ENCODE results near the gene TTLL12.

Gene TTLL12

DNA sequence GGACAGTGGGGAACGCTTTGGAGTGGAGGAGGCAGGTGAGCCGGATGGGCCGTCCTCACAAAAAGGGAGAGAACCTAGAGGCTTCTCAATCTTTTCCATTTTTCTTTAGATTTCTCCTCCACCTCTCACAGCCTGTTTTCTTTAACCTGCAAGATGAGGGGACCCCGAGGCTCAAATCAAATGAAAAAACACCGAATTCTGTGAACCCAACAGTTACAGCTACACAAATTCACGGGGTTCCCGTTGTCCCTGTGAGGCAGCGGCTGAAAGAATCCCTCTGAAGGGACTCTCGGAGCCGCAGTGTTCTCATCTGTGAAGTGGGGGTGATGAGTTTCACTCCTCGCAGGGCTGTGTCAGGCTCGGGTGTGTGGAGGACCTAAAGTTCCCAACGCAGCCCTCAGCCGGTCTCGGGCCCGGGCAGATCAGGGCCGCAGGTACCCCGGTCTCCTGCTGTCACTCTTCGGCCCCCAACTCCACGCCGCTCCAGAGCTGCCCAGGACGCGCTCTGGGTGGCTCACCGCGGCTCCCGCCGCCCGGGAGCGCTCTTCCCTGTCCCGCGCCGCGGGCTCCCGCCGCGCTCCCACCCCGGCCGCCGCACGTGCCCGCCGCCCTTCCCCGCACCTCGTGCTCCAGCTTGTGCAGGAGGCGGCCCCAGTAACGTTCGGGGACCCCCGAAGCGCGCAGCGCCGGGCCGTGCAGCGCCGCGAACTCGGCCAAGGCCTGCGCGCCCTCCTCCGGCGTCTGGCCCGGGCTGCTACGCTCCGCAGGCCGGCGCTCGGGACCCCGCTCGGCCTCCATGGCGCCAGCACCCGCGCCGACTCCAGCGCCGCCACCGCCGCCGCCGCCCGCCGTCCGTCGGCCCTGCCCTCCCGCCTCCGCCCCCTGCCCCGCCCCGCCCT lies at the start of gene TTLL12:
TTLL12 (minus strand) TSS at position 863 of the 899 bp plus-strand sequence; CDS start at position 798, 65 bp downstream.
- peak; percentile 16 for DNase-seq (ENCODE audit: low spot score)

DNA sequence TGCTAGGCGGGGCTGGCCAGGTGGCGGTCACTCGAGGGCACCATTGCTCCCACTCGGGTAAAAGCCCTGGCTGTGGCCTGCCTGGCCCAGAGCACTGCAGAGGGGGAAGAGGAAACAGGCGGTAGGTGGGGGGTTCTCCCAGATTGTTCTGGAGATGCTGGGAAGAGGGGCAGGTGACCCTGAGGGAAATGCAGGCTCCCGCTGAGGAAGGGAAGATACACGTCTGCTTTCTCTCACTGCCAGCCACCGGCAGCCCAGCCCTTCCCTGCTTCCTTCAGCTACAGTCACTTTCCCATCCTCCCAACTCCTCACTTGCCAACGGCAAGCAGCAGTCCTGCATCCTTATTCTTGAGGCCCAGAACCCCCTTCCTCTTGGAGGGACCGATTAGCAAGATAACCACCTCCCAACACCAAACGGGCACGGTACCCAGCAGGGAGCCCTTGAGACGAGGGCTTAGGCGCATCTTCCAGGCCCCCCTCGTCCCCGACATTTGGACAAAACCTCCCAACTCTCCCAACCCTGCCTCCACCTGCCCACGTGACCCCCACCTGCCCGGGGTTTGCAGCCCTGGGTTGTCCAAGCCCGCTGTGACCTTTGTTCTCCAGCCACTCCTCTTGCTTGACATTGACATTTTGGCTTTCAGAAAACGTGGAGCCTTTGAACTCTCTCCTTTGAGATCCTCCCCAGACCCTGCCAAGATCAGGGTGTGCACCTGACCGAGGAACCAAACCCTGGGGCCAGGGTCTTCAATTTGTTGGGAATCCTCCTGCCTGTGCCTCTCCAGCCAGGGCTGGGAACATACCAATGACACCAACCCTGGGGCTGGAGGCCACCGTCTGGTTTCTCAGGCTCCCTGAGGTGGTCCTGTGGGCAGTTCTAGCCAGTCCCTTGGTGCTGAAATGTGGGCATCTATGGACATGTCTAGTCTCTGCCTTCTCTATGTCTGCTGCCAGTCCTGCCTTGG lies 48.8 kb upstream of the TTLL12 start:
- DNase-seq (ENCODE audit: low spot score) = no peak

DNA sequence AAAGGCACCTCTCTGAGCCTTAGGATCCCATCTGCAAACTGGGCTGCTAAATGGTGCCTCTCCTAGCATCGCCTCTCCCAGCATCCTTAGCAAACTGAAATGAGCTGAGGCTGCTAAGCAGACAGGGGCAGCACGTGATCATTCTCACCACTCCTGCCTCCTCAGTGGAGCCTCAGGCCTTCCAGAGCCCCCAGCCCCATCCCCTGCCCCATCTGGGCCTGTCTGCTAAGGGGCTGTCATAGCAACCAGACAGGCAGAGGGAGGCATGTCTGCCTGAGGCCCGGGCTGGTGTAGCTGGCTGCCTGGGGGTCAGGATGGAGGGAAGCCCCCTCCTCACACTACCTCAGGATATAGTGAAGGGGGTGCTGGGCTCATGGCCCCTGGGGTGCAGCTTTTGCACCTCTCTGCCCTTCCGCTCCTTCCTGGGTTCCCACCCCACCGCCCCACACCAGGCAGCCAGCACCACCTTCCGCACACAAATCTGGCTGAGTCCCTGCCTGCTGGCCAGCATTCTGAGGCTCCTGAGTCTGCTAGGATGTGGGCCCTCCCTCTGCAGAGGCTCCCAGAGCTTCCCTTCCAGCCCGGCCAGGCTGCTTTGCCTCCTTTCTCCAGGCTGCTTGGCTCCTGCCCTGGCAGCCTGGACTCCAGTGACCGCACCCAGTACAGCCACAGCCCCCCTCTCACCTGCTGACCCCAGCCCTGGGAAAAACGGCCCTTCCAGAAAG lies 47.5 kb upstream of the TTLL12 start:
- DNase-seq (ENCODE audit: low spot score) = no peak

DNA sequence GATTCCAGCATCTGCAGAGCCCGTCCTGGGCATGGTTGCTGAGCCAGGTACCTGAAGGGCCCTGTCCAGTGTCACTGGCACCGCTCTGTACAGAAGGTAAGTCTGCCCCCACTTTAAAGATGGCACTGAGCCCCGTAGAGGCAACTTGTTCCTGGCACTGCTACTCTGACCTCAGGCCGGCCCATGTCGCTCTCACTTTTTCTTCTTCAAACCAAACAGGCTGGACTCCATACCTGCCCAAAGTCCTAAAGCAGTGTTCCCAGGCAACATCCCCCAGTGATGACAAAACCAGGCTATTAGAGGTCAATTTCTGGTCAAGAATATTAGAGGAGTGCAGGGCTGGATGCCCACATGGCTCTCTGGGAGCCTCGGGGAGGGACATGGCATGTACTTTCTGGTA lies 46.6 kb upstream of the TTLL12 start:
- no peak for DNase-seq (ENCODE audit: low spot score)

DNA sequence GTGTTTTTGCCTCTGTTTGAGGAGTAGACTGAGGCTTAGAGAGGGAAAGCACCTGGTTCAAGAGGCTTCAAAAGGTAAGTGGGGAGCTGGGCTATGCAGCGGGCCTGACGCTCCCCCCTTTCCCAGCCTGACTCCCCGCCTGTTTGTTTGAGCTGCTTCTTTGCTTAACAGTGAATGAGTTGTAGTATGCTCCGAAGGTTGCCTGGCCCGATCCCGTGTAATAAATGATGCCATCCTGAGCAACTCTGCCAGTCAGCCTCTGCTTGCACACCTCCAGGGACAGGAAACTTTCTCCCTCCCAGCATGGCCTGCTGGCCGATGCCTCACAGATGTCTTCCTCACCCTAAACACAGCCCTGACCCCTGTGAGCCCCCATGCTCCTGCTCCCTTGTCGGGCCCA lies 45.5 kb upstream of the TTLL12 start:
- no peak for DNase-seq (ENCODE audit: low spot score)

DNA sequence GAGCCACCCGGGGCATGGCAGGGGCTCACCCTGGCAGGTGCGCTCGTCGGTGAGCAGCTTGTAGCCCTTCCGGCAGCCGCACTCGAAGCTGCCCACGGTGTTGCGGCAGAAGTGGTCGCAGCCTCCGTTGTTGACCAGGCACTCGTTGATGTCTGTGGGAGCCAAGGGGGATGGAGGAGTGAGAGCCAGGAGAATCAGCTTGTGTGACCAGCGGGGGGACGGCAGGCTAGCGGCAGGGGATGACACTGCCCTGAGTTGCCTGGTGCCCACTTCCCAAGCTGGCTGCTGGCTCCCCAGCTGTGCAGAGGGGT lies 44.7 kb upstream of the TTLL12 start:
- no peak for DNase-seq (ENCODE audit: low spot score)

DNA sequence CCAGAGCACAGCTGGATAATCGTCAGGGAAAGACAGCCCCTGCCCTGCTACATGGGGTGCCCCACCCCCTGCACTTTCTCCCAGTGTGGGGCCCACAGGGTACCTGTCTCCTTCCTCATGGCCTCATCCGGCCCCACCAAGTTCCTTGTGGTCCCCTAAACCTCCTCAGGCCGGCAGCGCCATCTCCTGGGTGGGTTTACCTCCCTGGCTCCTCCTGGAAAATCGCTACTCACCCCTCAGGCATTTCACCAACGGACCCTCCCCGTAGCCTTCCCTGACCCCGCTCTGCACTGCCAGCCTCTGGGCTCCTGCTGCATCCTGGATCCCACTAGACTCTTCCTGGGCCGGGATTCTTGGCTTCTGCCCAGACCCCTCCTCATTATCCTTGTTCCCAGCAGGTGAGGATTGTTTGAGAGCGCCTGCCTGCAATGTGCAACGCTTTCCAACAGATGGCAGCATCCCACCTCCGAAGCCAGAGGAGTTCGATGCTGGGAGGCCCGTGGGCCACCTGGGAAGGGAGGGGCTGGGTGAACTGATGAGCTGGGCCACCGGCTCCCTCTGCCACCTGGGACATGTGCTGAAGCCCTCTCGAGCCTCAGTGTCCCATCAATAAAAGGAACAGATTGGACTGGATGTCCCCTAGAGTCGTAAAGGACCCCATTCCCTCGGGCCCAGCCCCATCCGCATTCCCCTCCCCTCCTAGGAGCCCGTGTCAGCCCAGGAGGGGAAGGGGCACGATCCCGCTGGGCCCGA lies 44.2 kb upstream of the TTLL12 start:
- peak; percentile 14 for DNase-seq (ENCODE audit: low spot score)

DNA sequence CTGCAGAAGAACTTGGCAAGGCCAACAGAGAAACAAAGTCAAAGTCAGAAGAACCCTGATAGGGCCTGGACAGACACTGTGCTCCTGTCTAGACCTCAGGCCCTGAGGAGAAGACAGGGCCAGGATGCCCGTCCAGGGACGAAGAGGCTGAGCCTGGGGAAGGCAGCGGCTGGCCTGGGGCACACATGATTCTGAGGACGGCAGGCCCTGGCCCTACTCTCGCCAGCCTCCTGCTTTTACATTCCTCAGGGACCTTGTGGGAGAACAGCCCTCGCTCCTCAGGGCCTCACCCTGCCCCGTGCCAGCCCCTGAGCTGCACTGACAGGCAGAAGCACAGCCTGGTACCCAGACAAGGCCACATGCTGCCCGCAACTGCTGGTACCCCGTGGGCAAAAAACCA lies 43.6 kb upstream of the TTLL12 start:
- DNase-seq (ENCODE audit: low spot score) = no peak

DNA sequence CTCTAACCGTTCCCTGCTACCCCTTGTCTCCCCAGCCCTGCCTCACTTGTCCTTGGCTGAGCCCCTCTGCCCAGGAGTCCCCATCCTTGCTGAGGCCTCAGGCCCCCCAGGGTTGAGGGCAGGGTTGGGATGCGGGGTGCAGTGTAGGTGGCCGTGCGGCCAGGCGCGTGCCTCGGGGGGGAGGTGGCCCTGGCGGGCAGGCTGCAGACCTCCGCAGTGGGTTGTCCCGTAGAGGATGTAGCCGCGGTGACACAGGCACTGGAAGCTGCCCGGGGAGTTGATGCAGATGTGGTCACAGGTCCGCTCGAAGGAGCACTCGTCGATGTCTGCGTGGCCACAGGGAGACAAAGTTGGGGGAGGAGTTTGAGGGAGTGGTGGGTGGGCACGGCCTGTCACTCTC lies 41.9 kb upstream of the TTLL12 start:
- DNase-seq (ENCODE audit: low spot score) = no peak

DNA sequence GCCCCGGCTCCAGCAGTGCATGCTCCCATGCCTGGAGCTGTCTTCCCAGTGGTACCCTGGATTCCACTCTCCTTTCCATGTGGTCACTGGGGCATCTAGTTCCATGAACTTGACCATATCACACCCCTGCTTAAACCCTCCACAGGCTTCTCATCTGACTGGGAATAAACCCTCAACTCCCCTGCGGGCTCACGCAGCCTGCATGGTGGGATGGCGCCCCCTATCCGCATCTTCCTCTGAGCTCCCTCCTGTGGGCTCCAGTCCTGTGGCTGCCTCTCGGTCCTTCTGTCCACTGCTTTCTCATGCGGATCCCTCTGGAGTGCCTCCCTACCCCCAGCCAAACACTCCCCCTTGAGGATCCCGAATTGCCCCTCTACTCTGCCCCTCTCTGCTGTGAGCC lies 41.4 kb upstream of the TTLL12 start:
- no peak for DNase-seq (ENCODE audit: low spot score)

DNA sequence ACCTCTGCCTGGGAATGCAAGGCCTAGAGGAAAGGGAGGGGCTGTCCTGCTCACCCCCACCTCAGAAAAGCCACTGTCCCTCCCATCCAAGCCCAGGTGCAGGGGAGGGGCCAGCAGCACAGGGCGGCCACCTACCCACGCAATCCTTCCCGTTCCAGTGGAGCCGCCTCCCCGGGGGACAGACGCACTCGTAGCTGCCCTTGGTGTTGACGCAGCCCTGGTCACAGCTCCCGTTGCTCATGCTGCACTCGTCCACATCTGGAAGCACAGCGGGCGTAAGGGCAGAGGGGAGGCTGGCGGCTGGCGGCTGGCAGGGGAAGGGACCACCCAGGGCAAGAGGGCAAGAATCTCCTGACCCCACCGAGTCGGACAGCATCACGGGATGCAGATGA lies 40.3 kb upstream of the TTLL12 start:
- DNase-seq (ENCODE audit: low spot score) = no peak

DNA sequence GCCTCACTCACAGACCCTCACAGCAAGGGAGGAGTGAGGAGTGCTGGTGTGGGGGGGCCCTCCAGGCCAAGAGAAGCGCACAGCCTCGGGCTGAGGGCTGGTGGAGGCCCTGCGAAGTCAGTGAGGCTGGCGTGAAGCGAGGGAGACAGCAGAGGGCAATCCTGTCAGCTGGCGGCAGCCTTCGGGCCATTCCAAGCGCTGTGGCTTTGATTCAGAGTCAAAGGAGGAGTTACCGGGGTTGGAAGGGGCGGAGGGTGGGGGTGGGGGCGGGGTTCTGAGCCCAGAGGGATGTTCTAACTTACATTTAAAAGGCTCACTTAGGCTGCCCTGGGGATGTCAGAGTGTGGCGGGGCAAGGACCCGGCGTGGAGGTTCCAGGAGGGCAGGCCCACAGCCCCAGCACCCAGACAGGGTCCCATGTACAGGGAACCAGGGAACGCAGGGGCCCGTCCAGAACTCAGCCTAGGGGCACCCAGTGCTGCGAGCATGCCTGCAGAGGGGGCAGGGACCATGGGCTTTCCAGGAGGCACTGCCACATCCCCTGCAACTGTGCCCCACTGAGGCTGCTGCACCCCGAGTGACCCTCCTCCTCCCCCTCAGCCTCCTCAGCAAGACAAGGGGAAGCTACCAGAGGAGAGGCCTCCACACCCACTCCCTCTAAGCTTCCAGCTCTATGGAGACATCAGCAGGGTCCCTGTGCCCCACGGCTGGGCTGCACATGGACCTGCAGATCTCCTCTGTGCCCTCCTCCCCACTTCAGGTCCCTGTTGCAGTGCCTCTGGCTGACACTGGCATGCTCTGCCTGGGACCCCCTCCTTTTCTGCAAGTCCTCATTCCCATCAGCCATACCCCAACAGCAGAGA lies 39.7 kb upstream of the TTLL12 start:
- DNase-seq (ENCODE audit: low spot score) = no peak

DNA sequence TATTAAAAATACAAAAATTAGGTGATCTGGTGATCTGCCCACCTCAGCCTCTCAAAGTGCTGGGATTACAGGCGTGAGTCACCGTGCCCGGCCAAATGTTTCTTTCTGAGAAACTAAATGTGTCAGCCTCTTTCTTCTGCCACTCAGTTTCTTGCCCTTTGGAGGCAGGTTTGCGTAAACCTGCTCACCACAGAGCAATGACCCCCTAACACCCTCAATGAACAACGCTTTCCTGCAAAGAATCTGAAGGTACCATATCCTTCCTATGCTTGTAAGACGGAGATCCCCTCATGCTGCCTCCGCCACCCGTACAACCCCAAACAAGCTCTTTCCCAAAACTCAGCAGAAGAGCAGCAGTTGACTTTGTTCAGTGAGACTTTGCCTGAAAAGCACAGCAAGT lies 38.7 kb upstream of the TTLL12 start:
- DNase-seq (ENCODE audit: low spot score) = no peak

DNA sequence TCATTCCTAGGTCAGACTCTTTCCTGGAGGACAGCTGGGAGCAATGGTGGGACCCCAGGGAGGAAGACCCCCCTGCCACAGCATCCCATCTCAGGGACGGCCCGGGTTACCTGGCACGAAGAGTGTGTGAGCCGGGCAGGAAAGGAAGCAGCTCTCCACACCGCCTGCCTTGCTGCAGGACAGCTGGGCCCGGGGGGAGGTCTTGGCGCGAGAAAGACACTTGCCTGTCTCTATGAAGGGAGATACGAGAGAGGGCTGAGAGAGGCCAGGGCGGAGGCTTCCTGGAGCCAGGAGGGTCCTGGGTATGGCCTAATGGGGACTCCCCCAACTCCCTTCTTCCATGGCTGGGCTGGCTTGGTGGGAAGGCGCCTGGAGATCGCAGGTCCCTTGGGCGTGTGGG lies 36.1 kb upstream of the TTLL12 start:
- no peak for DNase-seq (ENCODE audit: low spot score)

DNA sequence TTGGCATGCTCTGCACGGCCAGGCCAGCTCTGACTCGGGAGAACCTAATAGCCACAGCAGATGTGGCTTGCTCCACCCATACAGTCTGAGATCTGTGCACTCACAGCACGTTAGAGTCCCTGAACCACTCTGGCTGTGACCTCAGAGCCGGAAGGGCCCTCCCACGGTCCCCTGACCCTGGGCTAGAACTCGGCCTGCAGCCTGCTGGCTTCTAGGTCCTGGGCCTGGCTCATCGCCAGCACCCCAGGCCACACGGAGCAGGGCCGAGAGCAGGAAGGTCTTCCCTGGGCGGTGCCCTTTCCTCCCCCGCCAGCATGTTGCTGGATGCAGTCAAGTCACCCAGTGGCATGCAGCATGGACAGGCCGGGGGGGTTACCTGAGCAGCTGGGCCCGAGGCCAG lies 35.3 kb upstream of the TTLL12 start:
- no peak for DNase-seq (ENCODE audit: low spot score)

DNA sequence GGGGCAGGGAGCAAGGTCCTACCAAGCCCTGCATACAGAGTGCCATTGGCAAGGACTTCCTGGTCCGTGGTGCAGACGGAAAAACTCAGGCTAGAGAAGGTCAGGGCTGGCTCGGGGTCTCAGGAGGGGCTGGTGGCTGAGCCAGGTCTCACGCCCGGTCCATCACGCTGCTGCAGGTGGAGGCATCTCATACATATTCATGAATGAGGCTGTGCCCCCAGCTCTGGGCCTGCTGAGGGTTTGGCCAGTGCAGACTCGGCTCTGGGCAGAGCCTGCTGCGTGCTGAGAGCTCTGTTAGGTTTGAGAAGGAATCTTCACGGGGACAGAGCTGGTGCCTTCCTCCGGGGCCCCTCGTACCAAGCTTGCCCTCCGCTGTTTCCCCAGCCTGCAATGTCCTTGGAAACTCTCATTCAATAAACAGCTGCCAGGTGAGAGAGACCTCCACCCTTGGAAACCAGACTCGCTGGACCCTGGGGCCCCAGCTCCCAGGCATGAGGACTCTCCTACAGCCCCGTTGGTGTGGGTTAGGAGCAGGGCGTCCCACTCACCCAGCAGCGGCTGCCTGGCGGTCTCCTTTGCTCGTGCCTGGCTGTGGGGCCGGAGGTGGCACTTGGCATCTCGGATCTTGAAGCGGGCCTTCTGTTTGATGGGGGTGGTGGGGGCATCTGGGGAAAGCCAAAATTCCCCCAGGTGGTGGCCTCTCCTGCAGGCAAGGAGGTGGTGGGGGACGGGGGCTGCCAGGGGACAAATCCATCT lies 33.9 kb upstream of the TTLL12 start:
- no peak for DNase-seq (ENCODE audit: low spot score)

DNA sequence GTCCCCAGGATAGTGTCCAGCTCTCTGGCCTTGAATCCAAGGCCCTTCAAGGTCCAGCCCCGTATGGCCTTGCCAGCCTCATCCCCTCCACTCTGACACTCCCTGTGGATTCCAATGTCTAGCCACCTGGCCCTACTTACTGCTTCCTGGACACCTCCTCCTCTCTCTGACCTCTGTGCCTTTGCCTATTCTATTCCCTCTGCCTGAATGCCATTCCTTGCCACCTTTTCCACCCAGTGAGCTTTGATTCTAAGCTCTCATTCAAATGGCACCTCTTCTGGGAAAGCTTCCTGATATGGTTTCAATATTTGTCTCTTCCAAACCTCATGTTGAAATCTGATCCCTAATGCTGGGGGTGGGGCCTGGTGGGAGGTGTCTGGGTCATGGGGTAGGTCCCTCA lies 31.9 kb upstream of the TTLL12 start:
- DNase-seq (ENCODE audit: low spot score) = no peak

DNA sequence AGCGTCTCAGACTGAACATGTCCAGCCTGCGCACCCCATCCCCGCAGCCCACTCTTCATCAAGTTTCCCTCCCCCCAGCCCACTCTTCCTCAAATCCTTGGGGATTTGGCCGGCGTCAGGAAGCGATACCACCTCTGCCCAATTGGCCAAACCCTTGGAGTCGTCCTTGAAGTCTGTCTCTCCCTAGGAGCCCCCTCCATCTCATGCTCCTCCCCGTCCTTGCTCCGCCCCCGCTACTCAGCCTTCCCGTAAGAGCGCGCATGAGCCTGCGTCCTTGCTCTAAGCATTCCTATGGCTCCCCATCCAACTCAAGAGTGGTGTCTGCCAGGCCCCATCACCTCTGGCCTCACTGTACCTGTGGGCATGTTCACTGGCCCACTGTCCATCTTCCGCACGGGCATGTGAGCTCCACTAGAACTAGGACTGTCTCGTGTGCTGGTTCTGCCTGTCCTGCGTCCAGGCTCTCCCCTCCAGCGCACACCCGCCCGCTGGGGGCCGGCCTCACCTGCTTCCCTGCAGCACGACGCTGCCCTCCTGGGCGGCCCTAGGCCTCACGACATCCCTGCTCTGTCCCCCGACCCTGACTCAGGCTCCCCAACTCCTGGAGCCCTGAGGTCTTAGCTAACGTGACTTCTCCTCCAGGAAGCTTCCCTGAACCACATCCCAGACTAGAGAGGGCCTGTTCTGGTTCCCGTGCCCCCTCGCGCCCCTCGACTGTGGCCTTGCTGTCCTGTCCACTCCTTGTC lies 30.5 kb upstream of the TTLL12 start:
- no peak for DNase-seq (ENCODE audit: low spot score)

DNA sequence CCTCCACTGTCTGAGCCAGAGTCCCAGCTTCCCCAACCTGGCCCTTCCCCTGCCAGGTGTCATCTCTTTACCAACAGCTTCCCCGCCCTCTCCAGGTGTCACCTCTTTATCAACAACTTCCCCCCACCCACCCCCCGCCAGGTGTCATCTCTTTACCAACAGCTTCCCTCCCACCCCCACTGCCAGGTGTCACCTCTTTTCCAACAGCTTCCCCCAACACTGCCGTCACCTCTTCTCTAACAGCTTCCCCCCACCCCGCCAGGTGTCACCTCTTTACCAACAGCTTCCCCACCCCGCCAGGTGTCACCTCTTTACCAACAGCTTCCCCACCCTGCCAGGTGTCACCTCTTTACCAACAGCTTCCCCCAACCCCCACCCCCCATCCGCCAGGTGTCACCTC lies 29.8 kb upstream of the TTLL12 start:
- DNase-seq (ENCODE audit: low spot score) = no peak

Measured in pons (tissue), 1 donor.